Right hindlimb (tissue), 1 donor: ENCODE measurements around the gene ALPL.

Experiments
- DNase-seq: peaks from one replicate; pipeline ENCODE4 v3.0.0-alpha.2; 2018

ALPL gene

DNA sequence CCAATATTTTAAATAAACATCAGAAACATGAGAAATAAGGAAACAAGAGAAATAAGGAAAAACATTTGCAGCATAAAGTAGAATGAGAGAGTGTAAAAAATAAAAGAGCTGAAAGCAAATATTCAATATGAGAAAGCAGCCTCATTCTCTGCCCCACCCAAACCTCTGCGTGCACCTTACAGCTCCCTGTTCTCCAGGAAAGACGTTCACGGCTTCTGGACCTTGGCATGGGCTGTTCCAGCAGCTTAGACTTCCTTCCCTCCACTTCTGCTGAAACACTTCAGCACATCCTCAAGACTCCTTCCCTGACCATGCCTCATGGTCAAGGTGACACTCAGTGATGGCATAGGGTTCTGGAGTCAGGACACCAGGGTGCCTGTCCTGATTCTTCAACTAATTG is 23.3 kb downstream of the ALPL start:
- no peak for DNase-seq

DNA sequence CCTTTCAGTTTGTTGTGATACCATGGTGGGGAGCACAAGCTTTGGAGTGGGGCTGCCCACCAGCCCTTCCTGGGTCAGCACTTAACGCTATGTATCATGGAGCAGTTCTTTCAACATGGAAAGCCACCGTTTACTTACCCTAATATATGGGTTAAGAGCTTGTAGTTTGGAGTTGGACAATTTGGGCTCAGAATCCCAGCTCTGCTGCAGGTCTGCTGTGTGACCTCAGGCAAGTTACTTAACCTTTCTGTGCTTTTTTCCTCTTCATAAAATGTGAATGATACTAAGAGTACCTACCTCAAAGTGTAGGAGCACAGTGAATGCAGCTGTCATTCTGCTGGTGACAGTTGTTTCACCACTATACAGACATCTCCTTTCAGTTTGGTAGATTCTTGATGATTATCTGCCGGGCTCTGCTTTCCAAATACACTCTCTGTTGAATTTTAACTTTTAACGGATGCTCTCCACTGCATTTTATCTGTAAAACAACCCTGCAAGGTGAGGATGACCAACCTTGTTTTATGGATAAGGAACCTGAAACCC is 23.8 kb downstream of the ALPL start:
- no peak for DNase-seq

DNA sequence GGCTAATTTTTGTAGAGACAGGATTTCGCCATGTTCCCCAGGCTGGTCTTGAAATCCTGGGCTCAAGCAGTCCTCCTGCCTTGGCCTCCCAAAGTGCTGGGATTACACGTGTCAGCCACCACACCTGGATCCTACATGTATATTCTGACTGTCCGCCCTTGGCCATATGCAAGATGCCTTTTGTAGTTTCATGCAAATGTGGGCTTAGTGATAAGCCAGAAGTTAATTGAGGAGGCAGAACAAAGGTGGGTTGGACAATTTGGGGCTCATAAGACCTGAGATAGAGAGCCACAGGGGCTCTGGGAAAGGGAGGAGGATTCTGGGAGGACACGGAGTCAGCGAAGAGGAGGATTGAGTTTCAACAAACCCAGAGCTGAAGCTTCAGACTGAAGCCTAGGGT is 24.9 kb downstream of the ALPL start:
- no peak for DNase-seq

GRCh38 chr1:21534674-21535378 is 25.6 kb downstream of the ALPL start:
- DNase-seq: no peak

DNA sequence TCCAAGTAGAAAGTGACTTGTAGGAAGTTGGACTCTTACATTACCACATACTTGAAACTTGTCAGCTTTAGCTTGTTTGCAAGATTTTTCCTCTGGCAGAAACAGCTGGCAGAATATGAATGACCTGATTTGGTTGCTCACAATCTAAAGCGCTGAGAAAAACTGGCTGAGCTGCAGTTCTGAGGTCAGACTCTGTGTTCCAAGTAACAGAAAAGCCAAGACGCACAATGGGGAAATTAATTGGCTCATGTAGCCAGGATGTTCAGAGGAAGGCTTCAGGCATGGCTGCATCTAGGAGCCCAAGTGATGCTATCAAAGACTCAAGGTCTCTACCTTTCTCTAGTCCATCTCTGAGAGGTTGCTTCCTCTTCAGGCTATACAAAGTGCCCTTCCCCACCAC is 27.0 kb downstream of the ALPL start:
- no peak for DNase-seq

GRCh38 chr1:21537511-21537931 is 28.3 kb downstream of the ALPL start:
- no peak for DNase-seq

DNA sequence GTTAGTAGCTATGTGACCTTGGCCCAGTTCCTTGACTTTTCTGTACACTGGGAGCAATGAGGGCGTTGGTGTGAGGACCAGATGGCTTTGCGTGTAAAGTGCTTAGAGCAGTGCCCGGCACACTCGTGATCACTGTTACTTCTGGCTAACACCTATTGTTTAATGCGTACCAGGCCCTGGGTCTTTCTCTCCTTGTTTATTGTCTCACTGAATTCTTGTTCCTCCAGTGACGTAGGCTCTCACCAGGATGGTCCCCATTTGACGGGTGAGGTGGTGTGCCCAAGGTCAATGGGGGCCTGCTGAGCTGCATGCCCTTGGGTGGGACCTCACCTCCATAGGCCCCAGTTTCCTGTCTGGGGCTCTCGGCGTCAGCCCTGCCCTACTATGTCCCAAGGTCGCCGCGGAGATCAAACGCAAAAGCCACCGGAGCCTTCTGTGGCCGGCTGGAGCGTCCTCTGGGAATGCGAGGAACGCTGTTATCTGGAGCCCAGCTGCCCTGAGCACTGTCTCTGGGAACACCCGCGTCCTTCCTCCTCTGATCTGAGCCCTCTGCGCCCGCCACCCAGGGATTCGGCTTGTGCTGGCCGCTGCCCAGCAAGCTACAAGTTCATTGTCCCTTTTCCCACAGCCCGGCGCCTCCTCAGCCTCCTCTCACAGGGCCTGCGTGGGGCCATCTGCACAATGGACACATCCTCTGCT is 28.9 kb downstream of the ALPL start:
- DNase-seq: no peak

GRCh38 chr1:21539933-21540332 is 30.7 kb downstream of the ALPL start:
- no peak for DNase-seq

DNA sequence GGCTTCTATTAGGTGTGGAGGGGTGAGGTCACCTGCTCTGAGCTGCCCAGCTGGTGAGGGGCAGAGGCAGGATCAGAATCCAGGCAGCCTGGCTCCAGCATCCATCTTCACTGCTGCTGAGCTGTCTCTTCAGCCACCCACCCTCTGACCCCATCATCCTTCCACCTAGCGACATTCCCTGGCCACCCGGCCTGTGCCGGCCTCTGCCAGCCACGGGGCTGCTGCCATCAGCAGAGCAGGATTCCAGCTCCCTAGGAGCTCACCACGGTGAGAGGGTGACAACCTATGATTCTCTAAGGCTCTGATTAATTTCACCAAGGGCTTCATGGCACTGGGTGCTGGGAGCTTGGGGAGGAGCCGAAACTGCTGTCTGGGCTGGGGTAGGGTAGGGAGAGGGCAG is 32.1 kb downstream of the ALPL start:
- DNase-seq: no peak

GRCh38 chr1:21541835-21542234 is 32.6 kb downstream of the ALPL start:
- DNase-seq: peak; percentile 79

DNA sequence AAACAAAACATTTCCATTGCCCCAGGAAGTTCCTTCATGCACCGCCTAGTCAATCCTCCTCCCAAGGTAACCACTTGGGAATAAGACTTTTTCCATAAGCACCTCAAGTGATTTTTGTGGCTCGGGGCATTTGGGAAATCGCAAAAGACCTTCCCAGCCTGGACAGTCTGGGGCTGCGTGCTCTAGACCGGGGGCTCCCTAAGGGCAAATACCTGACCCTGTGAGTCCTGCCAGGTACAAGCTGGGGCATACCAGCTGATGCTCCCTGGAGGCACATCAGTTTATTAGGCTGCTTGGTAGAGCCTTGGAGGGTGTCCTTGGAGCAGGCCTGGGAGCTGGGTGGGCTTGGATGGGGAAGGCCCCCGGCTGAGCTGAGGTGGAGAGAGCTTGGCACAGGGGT is 34.4 kb downstream of the ALPL start:
- DNase-seq: no peak

GRCh38 chr1:21544095-21544494 is 34.9 kb downstream of the ALPL start:
- DNase-seq: no peak

- DNase-seq: no peak
Observed at GRCh38 chr1:21546122-21546825, 37.1 kb downstream of the ALPL start.

- DNase-seq: no peak
Observed at GRCh38 chr1:21547876-21548275, 38.7 kb downstream of the ALPL start.

DNA sequence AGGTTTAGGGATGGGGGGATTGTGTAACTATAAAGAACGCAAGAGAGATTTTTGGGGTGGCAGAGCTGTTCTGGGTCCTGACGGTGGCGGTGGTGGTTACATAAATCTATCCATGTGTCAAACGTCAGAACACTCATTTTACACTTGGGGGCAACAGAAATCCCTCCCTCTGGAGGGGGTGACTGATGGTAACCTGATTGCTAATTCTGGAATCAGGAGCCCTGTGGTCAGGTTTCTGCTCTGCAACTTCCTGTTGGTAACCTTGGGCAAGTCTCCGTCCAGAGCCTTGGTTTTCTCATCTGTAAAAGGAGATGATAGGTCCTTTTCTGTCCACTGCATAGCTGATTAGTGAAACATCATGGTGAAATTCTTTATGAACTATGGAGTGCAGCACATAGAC is 40.9 kb downstream of the ALPL start:
- no peak for DNase-seq

DNA sequence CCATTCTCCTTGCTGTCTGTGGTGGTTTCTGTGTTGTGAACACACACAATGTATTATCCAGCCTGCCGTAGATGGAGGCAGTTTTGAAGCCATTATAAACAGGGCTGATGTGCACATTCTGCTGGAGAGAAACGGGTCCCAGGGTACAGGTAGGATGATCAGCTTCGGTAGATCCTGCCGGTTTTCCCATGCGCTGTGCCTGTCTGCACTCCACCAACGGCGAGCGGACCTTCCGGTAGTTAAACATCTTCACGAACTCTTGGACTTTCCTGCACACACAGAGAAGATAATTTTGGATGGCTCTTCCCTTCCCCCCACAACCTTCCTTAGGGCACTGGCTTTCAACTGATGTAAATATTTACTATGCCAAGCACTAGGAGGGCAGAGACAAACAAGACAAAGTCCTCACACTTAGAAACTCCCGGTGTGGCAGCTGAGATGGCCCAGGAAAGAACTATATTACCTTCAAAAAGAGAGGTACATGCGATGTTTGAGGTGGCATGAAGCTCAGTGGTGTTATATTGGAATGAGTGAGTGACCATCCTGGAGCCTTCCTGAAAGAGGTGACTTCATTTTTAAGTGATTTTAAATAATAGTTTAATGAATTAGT is 41.7 kb downstream of the ALPL start:
- DNase-seq: no peak

- no peak for DNase-seq
Observed at GRCh38 chr1:21552715-21553114, 43.5 kb downstream of the ALPL start.

DNA sequence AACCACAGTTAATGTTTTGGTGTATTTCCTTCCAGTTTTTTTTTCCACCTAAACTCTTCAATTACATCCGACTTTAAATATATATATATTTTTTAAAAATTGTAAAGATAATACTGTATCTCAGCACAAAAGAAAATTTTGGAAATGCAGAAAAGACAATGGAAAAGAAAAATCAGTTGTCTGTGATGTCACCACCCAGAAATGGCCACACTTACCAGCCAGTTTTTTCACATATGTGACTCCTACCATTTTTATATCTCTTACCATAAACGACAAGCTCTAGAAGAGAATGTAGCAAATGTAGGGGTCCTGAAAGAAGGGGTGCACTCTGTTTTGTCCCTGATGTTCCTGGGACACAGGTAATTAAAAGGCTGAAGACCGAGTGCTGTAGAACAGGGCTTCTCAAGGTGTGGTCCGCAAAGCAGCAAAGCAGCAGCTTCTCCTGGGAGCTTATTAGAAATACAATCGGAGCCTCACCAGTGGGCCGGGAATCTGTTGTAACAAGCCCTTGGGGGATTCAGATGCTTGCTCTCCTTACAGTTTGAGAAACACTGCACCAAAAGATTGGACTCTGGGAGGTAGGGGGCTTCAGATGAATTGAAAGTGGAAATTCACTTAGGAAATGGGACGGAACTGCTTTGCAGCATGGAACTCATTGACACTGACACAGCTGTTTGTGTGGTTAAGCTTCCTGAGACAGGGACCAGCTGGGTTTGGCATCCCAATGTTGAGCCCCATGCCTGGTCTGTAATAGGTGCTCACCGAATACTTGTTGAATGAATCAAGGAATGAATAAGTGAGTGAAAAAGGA is 44.1 kb downstream of the ALPL start:
- no peak for DNase-seq

DNA sequence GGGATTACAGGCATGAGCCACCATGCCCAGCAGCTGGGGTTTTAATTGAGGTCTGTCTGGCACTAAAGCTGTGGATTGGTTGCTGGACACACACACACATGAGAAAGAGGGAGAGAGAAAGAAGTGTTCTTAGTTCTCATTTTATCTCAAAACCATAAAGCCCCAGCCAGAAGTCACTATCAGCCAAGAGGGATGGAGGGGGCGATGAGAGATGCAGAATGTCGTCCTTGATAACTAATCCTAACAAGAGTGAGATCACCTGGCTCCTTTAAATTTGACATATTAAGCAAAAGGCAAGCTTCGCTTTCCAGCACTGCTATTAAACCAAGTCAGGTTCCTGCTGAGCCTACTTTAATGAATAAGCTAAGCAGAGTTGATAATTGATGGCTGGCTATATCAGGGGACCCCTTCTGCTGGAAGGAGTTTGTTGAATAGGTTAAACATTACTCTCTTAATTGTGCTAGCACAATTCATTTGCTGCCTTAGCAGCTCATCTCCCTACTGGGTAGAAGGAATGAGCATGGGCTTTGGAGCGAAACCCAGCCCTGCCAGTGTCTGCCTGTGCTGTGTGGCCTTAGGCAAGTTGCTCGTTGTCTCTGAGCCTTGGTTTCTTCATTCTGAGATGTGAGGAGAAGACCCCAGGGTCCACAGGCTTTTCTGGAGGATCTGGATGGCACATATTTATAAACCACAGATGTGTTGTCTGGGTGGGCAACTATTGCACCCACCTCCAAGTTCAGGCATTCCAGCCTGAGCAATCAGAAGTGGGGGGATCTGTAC is 50.8 kb downstream of the ALPL start:
- no peak for DNase-seq

DNA sequence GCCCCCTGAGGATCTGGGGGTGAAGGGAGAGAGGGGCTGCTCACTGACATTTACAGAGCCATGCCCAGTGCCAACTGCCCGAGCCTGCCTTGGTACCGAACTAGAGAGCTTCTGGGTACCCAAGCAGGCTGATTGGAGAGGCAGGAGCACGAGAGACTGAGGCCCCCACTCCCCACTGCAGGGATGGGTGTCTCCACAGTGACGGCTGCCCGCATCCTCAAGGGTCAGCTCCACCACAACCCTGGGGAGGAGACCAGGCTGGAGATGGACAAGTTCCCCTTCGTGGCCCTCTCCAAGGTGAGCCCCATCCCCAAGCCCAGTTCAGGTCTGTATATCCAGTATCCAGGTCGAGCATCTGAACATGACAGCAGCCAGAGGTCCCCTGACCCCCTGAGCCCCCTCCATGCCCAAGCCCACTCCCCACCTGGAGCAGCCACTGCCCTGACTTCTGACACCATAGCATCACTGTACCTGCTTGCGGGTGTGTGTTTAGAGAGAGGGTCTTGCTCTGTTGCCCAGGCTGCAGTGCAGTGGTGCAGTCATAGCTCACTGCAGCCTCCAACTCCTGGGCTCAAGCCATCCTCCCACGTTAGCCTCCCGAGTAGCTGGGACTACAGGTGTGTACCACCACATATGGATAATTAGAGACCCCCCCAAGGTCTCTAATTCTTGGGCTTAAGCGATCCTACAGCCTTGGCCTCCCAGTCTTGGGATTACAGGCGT is 51.9 kb downstream of the ALPL start:
- no peak for DNase-seq

DNA sequence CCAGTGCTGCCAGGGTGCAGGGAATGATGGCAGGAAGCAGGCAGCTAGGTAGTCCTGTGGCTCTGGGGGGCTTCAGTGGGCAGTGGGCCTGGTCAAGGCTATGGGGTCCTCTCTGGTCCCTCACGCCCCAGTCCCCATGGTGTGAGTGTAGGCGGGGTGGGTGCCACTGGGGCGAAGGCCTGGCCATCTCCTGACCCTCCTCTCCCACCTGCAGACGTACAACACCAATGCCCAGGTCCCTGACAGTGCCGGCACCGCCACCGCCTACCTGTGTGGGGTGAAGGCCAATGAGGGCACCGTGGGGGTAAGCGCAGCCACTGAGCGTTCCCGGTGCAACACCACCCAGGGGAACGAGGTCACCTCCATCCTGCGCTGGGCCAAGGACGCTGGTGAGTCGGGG is 53.7 kb downstream of the ALPL start:
- DNase-seq: no peak
